GM12892 (cell line): Measurements from ENCODE around the gene RTTN. TPM values are rescaled to one million over a fixed set of nuclear protein-coding genes. Genes with fewer than 3 reads are reported as not detected.
"Not testable (repeated sequence)": the region's sequence is repeated elsewhere in the genome, so short reads cannot be mapped to it uniquely, and the experiment has no call there.

ENCODE experiments used
- DNase-seq: peaks from one replicate; pipeline ENCODE4 v3.0.0; 2011; ENCODE audit not compliant: insufficient read length
- FAIRE-seq: peaks from 2 replicates; lab custom pipeline; 2011; peaks lifted over from hg19 to GRCh38; lab: Jason Lieb, UNC
- POLR2A ChIP-seq: IDR thresholded peaks from 2 replicates; pipeline ENCODE4 v1.6.1; 2011; ENCODE audit warnings: low read depth, low read length, control low read depth
- POLR2AphosphoS5 ChIP-seq: IDR thresholded peaks from 2 replicates; pipeline ENCODE4 v1.6.1; 2011; ENCODE audit warnings: low read depth, low read length, control low read depth
- TAF1 ChIP-seq: IDR thresholded peaks from 2 replicates; pipeline ENCODE4 v1.6.1; 2011; ENCODE audit warnings: low read depth, mild to moderate bottlenecking, control low read depth, low read length, borderline replicate concordance
- polyA plus RNA-seq: library from polyadenylated mRNA; unstranded; fragments of >200 nt; gene quantifications from one replicate; pipeline ENCODE4 v1.2.1, GENCODE V29; 2012; ENCODE audit warnings: missing spikeins, inconsistent platforms; ENCODE audit not compliant: missing spikeins

The RTTN gene, protein sequence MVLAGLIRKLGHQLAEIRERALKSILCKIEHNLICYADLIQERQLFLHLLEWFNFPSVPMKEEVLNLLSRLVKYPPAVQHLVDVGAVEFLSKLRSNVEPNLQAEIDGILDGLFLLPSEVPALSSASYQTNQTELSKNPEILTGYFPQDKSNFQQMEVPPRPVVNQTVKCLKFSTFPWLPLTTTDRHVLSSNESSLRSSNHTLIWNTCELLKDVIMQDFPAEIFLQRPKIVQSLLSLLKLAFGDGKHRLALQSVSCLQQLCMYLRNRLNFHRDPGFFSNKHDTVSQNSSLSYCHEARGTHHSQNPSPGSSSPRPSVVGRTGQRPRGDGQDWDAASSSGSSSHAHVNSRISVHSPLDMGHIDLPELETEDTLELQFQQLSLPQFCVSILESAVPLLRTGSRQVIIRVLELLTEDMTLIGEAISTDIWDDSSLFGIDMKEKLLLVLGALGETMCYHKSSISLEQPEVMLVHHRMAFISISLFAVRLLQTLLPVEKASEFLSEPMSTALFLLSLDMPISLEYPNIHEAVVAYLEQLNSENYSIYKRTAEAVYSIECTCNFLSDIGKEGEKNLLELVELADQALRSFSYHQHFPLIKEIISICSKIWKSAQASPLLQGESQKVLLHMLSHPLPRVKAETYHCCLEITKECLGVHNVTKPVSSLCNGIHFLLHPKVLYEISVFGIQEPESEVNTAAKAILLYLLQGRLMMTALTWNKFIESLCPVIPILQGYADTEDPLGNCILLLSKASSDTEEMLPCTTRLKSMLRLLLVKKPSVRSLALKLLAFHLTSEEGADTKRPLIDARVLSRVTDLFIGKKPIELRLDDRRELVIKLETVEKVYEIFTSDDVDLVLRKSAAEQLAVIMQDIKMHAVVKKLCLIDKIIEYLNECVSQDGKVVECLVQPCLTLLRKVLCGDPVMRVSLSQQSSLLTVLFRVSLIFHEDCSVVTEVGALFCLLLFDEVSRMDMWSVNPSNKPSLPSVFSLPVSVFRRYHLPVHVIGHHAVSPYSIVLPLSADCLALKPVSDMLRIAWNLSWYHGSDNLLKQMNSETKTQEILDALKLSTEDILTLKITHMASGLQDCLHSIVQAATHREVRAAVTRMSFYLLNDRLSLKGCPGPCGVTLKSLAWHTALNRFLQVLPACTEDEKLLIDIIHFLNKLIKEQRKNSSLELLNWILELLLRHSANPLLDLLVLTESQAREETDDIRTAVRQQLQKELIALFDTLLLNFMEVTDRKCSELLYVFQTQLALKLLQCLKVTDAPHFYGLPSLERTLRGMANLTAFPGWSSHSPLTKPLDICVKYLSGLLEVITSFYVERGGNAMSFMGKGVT (N-terminal part only)
- polyA plus RNA-seq: 18.4 TPM

DNA sequence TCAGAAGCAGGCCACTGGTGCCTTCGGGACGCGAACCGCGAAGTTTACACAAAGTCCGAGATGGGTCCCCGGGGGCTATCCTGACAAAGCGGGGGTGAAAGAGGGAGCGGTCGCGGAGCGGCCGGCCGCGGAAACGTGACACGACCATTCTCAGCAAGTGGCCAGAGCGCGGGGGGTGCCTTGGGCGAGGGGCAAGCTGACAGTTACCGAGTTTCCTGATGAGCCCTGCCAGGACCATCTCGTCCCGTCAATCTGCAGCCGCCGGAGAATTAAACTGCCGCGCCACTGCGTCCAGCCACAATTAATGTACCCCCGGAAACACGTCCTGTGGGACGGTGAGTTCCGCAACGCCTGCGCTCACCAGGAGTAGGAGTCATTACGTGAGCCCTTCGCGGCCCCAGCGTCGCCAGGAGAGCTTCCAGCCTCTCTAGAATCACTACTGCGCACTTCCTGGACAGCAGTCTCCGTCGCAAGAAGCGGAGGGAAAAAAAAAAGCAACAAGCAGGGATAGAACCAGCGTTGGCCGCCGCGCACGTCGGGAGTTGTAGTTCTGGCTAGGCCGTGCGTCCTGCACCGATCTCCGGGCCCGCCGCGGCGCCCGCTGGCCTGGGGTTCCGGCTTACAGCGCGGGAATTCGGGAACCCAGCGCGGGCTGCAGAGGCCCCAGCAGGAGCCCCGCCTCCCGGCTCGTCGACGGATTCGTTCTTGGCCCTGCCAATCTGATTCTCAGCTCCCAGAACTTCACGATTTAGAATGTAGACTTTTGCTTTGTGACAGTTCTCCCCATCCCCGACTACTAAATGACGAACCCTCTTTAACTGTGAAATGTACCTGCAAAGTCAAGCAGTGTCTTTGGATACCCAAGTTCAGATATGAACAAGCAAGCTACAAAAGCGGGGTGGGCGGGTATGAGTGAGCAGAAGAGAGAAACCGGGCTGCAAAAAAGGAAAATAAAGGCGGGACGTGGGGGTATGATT lies at the start of gene RTTN:
RTTN (minus strand) TSS at position 267 of the 977 bp plus-strand sequence; CDS start at position 238, 29 bp downstream.
- DNase-seq (peak; percentile 61), FAIRE-seq (peak; percentile 99)
- TF ChIP-seq TAF1 (peak; percentile 90), POLR2AphosphoS5 (no peak), POLR2A (no peak; the same call in 1 of the 2 replicates)

DNA sequence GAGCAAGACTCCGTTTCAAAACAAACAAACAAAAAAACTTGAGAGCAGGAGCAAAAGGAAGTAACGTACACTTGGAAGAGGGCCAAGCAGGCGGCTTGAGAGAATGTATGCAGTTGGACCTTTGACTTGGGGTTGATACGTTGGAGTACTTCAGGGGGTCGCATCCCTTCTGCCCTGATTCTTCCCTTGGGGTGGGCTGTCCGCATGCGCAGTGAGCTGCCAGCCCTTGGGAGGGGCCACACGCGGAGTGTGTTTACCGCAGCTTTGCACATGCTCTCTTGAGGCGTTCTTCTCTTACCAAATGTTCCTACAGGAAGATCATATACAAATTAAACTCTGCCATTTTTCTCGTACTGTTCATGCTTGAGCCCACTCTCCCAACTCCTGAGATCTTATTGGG lies 45.3 kb upstream of the RTTN start:
- no peak for DNase-seq
- FAIRE-seq: no peak

DNA sequence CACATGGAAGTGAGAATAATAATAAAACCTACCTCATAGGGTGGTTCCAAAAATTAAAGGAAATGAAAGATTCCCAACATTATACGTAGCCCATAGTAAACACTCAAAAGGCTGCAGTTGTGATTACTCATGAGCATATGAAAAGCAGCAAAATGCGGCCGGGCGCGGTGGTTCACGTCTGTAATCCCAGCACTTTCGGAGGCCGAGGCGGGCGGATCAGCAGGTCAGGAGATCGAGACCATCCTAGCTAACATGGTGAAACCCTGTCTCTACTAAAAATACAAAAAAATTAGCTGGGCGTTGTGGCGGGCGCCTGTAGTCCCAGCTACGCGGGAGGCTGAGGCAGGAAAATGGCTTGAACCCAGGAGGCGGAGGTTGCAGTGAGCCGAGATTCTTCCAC lies 44.4 kb upstream of the RTTN start:
- DNase-seq, FAIRE-seq: not testable (repeated sequence)

More for the DNA sequence above, 45.3 kb upstream of the RTTN start:
- no peak for TF ChIP-seq POLR2AphosphoS5
- TF ChIP-seq TAF1: no peak
- TF ChIP-seq POLR2A: no peak

DNA sequence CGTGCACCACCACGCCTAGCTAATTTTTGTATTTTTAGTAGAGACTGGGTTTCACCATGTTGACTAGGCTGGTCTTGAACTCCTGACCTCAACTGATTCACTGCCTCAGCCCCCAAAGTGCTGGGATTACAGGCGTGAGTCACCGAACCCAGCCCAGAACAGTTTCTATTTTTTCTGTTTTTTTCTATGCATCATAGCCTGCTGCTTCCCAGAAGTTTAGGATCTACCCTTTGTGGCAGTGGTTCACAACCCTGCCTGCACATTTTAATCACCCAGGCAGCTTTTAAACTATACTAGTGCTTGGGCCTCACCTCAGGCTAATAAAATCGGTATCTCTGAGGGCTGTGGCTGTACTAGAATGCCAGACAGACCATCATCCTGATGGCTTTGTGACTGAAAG lies 43.6 kb upstream of the RTTN start:
- FAIRE-seq (no peak), DNase-seq (no peak)
- TF ChIP-seq POLR2A (no peak), POLR2AphosphoS5 (no peak), TAF1 (no peak)

DNA sequence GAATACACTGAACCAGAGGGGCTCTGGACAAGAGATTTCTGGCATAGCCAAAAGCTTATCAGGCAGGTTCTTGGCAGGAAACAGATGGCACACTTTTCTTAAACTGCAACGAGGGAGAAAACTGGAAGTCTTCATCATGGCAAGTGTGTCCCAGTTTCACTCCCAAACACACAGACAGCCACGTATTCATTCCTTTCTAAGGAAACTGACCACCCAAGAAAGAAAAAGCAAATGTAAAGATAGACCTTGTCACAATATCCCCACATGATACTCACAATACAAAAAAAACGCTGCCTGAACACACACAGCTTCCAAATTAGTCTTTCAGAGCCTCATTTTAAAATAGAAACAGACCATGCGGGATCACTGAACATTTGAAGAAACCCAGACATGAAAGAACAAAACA lies 40.6 kb upstream of the RTTN start:
- DNase-seq: no peak
- FAIRE-seq: no peak
- TF ChIP-seq TAF1 (no peak), POLR2AphosphoS5 (no peak), POLR2A (no peak)

DNA sequence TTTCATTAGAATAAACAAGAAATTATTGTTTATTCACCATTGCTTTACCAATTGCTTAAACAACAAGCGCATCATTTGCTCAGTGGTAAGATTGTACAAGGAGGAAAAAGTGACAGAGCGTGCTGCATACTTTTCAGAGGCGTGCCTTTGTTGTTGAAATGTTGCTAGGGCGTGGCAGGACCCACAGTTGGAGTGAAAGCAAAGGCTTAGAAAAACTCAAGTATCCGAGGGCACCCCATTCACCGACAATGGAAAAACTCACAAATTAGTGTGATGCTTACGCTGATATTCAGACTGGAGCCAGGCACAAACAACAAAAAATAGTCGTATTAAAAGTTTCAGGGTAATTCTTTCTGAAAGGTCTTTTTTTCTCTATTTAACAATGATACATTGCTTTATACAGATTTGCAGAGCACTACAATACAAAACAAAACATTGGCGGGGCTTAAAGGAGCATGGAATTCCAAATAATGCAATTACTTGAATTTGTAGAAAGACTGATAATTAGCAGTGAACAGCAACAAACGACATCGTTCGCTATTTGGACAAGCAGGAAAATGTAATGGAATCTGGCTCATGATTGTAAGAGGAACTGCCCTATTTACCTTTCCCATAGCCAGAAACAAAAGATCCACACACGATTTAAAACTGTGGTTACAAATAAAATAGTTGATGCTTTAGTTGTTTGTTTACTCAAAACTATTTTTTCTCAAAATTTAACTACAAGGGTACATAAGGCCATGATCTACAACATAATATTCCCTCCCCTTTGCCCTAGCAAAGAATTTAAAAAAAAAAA lies 37.8 kb upstream of the RTTN start:
- FAIRE-seq (no peak), DNase-seq (no peak)
- TF ChIP-seq TAF1: no peak
- no peak for TF ChIP-seq POLR2A
- no peak for TF ChIP-seq POLR2AphosphoS5

DNA sequence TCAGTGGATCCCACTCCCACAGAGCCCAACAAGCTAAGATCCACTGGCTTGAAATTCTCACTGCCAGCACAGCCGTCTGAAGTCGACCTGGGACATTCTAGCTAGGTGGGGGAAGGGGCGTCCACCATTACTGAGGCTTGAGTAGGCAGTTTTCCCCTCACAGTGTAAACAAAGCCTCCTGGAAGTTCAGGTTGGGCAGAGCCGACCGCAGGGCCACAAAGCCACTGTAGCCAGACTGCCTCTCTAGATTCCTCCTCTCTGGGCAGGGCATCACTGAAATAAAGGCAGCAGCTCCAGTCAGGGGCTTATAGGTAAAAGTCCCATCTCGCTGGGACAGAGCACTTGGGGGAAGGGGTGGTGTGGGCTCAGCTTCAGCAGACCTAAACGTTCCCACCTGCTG lies 31.4 kb upstream of the RTTN start:
- DNase-seq, FAIRE-seq: not testable (repeated sequence)

DNA sequence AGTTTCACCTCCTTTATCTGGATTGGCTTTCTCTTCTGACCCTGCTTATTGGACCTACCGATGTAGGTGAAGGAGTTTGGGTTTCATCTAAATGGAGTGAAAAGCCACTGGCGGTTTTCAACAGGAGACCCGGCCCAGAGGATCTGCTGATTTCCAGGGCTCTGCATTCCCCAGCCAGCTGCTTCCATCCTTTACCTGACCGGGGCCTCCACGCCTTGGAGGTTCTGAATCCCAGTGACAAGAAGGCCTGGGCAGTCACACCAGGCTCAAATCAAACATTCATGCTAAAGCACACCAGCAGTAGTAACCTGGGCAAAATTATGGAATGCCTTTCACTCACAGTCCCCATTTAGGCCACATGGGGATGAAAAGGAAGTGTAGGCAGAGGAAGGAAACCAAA lies 30.0 kb upstream of the RTTN start:
- no peak for DNase-seq
- no peak for FAIRE-seq
- TF ChIP-seq POLR2A: no peak
- TF ChIP-seq POLR2AphosphoS5: no peak
- no peak for TF ChIP-seq TAF1

DNA sequence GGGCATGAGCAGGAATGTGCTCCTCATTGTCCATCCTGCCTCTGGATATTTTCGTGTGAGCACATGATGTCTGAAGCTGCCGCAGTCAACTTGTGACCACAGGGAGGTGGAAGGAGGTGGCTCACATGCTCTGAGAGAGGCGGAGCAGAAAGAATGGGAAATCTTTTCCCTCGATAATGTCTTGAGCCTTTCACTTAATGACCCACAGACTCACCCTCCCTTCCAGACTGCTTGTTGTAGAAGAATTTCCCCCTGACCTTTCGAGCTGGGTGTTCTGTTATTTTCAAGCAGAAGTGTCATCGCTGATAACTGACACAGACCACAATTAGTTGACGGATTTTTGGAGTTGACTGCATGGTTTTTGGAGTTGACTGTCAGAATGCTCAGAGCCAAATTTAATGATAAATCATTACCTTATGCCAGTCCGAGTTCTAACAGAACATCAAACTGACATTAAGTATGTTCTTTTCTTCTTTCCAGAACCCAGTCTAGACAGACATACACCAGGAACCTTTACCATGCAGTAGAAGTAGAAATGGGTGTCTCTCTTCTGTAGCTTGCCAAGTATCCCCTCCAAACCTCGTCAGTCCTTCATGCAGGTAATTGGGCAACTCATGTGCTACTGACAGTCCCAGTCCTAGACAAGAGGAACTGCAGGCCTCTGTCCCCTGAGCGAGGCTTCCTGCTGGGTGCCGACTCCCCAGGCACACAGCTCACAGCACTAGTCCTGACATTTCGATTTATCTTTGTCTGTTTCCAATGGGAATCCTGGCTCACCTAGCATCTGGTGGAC lies 29.4 kb upstream of the RTTN start:
- no peak for FAIRE-seq
- no peak for TF ChIP-seq TAF1
- no peak for DNase-seq
